Neural cell (in vitro differentiated cells): ENCODE measurements around the gene PEAK1. TPM values are rescaled to one million over a fixed set of nuclear protein-coding genes. Genes with fewer than 3 reads are reported as not detected.

Experiments
- H2AFZ ChIP-seq: fragments of 200-600, 300-800 bp; sonication (generic), shearing (Covaris generic); 2 replicates; pipeline ENCODE4 v1.6.0; 2014; ENCODE audit warnings: low read depth, mild to moderate bottlenecking, antibody characterized with exemption, low read length, moderate library complexity
- H3F3A ChIP-seq: fragments of 200-600 bp; shearing (Covaris generic); 2 replicates; pipeline ENCODE4 v1.6.1; 2016; ENCODE audit warnings: mild to moderate bottlenecking, moderate library complexity, mixed read lengths, antibody characterized with exemption, low read length; ENCODE audit not compliant: insufficient read depth, poor library complexity, severe bottlenecking
- H3K27ac ChIP-seq: fragments of 200-600, 300-800 bp; sonication (generic), shearing (Covaris generic); 2 replicates; pipeline ENCODE4 v1.5.1; 2014; ENCODE audit warnings: mild to moderate bottlenecking, low read length, moderate library complexity
- H3K27me3 ChIP-seq: fragments of 300-800, 200-600 bp; sonication (generic), shearing (Covaris generic); 2 replicates; pipeline ENCODE4 v1.6.0; 2014; ENCODE audit warnings: mild to moderate bottlenecking, low read depth, low read length, moderate library complexity; ENCODE audit not compliant: insufficient read depth
- H3K36me3 ChIP-seq: fragments of 300-800, 200-600 bp; sonication (generic), shearing (Covaris generic); 2 replicates; pipeline ENCODE4 v1.5.1; 2014; ENCODE audit warnings: mild to moderate bottlenecking, antibody characterized with exemption, low read length, moderate library complexity; ENCODE audit not compliant: insufficient read depth
- H3K4me2 ChIP-seq: fragments of 300-800, 200-600 bp; sonication (generic), shearing (Covaris generic); 2 replicates; pipeline ENCODE4 v1.6.0; 2014; ENCODE audit warnings: mild to moderate bottlenecking, low read length
- H3K4me3 ChIP-seq: fragments of 300-800, 200-600 bp; sonication (generic), shearing (Covaris generic); 2 replicates; pipeline ENCODE4 v1.5.1; 2014; ENCODE audit warnings: mild to moderate bottlenecking, low read length, moderate library complexity
- H3K79me2 ChIP-seq: fragments of 200-600 bp; shearing (Covaris generic); replicated peaks from 2 replicates; pipeline ENCODE4 v1.6.0; 2014; ENCODE audit warnings: mild to moderate bottlenecking, low read length, moderate library complexity; ENCODE audit not compliant: insufficient read depth
- H3K9ac ChIP-seq: fragments of 300-800, 200-600 bp; sonication (generic), shearing (Covaris generic); 2 replicates; pipeline ENCODE4 v1.6.1; 2016; ENCODE audit warnings: mild to moderate bottlenecking, low read length, mixed read lengths
- H3K9me2 ChIP-seq: fragments of 200-600 bp; shearing (Covaris generic); 2 replicates; pipeline ENCODE4 v1.6.1; 2016; ENCODE audit warnings: mild to moderate bottlenecking, low read length, mixed read lengths; ENCODE audit not compliant: insufficient read depth
- H3K9me3 ChIP-seq: fragments of 200-600, 300-800 bp; sonication (generic), shearing (Covaris generic); 2 replicates; pipeline ENCODE4 v1.6.1; 2016; ENCODE audit warnings: mild to moderate bottlenecking, mixed run types, low read length, moderate library complexity, mixed read lengths
- H4K20me1 ChIP-seq: fragments of 200-600 bp; shearing (Covaris generic); 2 replicates; pipeline ENCODE4 v1.6.1; 2016; ENCODE audit warnings: mild to moderate bottlenecking, mixed run types; ENCODE audit not compliant: insufficient read depth
- CTCF ChIP-seq: fragments of 450-650 bp; IDR thresholded peaks from 2 replicates; pipeline ENCODE4 v1.5.1; 2014; ENCODE audit warnings: antibody characterized with exemption, mild to moderate bottlenecking, moderate library complexity; ENCODE audit not compliant: poor library complexity, severe bottlenecking
- EP300 ChIP-seq: fragments of 450-650 bp; conservative IDR thresholded peaks from 2 replicates; pipeline ENCODE4 v1.6.1; 2014; ENCODE audit warnings: antibody characterized with exemption, mild to moderate bottlenecking, moderate library complexity; ENCODE audit not compliant: poor library complexity, severe bottlenecking
- EZH2 ChIP-seq: fragments of 200-600, 300-800 bp; shearing (Covaris generic), sonication (generic); IDR thresholded peaks from 2 replicates; pipeline ENCODE4 v1.6.1; 2014; ENCODE audit warnings: antibody characterized with exemption, low read length, borderline replicate concordance, mild to moderate bottlenecking; ENCODE audit not compliant: insufficient read depth, poor library complexity, severe bottlenecking
- MXI1 ChIP-seq: fragments of 450-650 bp; conservative IDR thresholded peaks from 2 replicates; pipeline ENCODE4 v1.6.1; 2014; ENCODE audit warnings: antibody characterized with exemption, mild to moderate bottlenecking; ENCODE audit not compliant: poor library complexity, severe bottlenecking
- POLR2AphosphoS5 ChIP-seq: IDR thresholded peaks from 2 replicates; pipeline ENCODE4 v1.6.1; 2012
- RAD21 ChIP-seq: fragments of 450-650 bp; conservative IDR thresholded peaks from 2 replicates; pipeline ENCODE4 v1.6.1; 2014; ENCODE audit warnings: antibody characterized with exemption, mild to moderate bottlenecking, moderate library complexity
- SMC3 ChIP-seq: fragments of 450-650 bp; conservative IDR thresholded peaks from 2 replicates; pipeline ENCODE4 v1.6.1; 2014; ENCODE audit warnings: antibody characterized with exemption, mild to moderate bottlenecking, moderate library complexity; ENCODE audit not compliant: poor library complexity
- TAF1 ChIP-seq: IDR thresholded peaks from 2 replicates; pipeline ENCODE4 v1.6.1; 2012; ENCODE audit warnings: low read depth
- polyA plus RNA-seq: library from polyadenylated mRNA; depleted of rRNA; stranded (reverse); fragments of >200 nt; gene quantifications from 2 replicates; pipeline ENCODE4 v1.2.3, GENCODE V29; 2014
- TF ChIP-seq, protein P1 (sequence below): IDR thresholded peaks from 2 replicates; pipeline ENCODE4 v1.6.1; 2012; ENCODE audit warnings: borderline replicate concordance

PEAK1 gene
- polyA plus RNA-seq, 1 donor from 2014 or later: 5.8 TPM

DNA sequence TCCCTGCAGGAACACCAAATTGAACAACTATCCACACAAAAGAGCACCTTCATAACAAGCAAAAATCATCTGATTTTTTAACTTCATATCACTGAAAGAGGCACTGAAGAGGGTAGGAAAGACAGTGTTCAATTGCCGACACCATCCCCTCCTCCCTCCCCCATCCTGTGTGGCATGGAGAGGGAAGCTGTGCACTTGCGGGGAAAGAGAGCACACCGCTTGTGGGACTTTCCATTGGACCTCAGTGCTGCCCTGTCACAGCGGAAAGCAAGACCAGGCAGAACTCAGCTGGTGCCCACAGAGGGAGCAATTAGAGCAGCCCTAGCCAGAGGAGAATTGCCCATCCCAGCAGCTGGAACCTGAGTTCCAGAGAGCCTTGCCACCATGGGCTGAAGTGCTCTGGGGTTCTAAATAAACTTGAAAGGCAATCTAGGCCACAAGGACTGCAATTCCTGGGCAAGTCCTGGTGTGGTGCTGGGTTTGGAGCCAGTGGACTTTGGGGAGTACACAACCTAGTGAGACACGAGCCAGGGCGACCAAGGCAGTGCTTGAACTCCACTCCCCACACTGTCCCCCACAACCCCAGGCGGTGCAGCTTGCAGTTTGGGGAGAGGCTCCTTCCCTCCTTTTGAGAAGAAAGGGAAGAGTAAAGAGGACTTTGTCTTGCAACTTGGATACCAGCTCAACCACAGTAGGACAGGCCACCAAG lies 27.0 kb downstream of the PEAK1 start:
- H2AFZ ChIP-seq: no peak overlapping the region

GRCh38 chr15:77391372-77391951 lies 28.4 kb downstream of the PEAK1 start:
- Histone ChIP-seq H4K20me1 (no peaks in the 10 kb centered on the region), H3K27ac (no peak overlapping the region), H3K4me3 (no peak overlapping the region), H3K9me2 (no peaks in the 10 kb centered on the region), H3K9me3 (peaks cover 4% of the 10 kb centered on the region), H3F3A (no peaks in the 10 kb centered on the region), H3K36me3 (no peaks in the 10 kb centered on the region), H2AFZ (no peak overlapping the region), H3K27me3 (no peaks in the 10 kb centered on the region), H3K4me2 (no peak overlapping the region), H3K79me2 (no peaks in the 10 kb centered on the region), H3K9ac (no peak overlapping the region)
- TF ChIP-seq SMC3 (no peak), RAD21 (no peak), MXI1 (no peak), EP300 (no peak), EZH2 (no peak), TAF1 (no peak), POLR2AphosphoS5 (no peak)
- TF ChIP-seq, protein P1, sequence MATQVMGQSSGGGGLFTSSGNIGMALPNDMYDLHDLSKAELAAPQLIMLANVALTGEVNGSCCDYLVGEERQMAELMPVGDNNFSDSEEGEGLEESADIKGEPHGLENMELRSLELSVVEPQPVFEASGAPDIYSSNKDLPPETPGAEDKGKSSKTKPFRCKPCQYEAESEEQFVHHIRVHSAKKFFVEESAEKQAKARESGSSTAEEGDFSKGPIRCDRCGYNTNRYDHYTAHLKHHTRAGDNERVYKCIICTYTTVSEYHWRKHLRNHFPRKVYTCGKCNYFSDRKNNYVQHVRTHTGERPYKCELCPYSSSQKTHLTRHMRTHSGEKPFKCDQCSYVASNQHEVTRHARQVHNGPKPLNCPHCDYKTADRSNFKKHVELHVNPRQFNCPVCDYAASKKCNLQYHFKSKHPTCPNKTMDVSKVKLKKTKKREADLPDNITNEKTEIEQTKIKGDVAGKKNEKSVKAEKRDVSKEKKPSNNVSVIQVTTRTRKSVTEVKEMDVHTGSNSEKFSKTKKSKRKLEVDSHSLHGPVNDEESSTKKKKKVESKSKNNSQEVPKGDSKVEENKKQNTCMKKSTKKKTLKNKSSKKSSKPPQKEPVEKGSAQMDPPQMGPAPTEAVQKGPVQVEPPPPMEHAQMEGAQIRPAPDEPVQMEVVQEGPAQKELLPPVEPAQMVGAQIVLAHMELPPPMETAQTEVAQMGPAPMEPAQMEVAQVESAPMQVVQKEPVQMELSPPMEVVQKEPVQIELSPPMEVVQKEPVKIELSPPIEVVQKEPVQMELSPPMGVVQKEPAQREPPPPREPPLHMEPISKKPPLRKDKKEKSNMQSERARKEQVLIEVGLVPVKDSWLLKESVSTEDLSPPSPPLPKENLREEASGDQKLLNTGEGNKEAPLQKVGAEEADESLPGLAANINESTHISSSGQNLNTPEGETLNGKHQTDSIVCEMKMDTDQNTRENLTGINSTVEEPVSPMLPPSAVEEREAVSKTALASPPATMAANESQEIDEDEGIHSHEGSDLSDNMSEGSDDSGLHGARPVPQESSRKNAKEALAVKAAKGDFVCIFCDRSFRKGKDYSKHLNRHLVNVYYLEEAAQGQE: no peak

More for the DNA sequence above, 27.0 kb downstream of the PEAK1 start:
- TF ChIP-seq EP300: no peak
- no peak for TF ChIP-seq TAF1
- TF ChIP-seq, protein P1: no peak
- no peak for TF ChIP-seq MXI1
- TF ChIP-seq EZH2: no peak
- no peak for TF ChIP-seq SMC3
- TF ChIP-seq RAD21: no peak
- TF ChIP-seq CTCF: no peak
- no peak for TF ChIP-seq POLR2AphosphoS5
- Histone ChIP-seq H3K36me3 (no peaks in the 10 kb centered on the region), H3K27ac (no peak overlapping the region), H3K27me3 (no peaks in the 10 kb centered on the region), H3K9me3 (peaks cover 4% of the 10 kb centered on the region), H3F3A (no peaks in the 10 kb centered on the region), H3K79me2 (no peaks in the 10 kb centered on the region), H3K9ac (no peak overlapping the region), H3K4me3 (no peak overlapping the region), H3K9me2 (no peaks in the 10 kb centered on the region), H4K20me1 (no peaks in the 10 kb centered on the region), H3K4me2 (no peak overlapping the region)
